ENCODE data around the gene UBAC2. TPM values are rescaled to one million over a fixed set of nuclear protein-coding genes. Genes with fewer than 3 reads are reported as not detected.

The UBAC2 gene
- total and polyA plus RNA-seq, 9 donors = 38.7 to 87.5 (median 48.0) TPM

DNA sequence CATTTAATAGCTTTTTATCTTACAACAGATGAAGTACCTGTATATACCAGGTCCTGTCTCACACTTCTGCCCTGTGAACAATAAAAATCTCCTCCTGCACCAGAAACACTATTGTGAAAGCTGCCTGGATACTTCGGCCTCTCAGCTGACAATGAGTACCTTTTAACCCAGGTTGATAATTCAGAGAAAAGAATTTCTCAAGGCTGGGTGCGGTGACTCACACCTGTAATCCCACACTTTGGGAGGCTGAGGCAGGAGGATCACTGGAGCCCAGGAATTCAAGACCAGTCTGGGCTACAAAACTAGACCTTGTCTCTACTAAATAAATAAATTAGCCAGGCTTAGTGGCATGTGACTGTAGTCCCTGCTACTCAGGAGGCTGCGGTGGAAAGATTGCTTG lies 235.3 kb downstream of the UBAC2 start:
- TF ChIP-seq, protein P1, sequence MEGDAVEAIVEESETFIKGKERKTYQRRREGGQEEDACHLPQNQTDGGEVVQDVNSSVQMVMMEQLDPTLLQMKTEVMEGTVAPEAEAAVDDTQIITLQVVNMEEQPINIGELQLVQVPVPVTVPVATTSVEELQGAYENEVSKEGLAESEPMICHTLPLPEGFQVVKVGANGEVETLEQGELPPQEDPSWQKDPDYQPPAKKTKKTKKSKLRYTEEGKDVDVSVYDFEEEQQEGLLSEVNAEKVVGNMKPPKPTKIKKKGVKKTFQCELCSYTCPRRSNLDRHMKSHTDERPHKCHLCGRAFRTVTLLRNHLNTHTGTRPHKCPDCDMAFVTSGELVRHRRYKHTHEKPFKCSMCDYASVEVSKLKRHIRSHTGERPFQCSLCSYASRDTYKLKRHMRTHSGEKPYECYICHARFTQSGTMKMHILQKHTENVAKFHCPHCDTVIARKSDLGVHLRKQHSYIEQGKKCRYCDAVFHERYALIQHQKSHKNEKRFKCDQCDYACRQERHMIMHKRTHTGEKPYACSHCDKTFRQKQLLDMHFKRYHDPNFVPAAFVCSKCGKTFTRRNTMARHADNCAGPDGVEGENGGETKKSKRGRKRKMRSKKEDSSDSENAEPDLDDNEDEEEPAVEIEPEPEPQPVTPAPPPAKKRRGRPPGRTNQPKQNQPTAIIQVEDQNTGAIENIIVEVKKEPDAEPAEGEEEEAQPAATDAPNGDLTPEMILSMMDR (IDR thresholded peaks at IDR 0.05) = no peak
- TF ChIP-seq EP300 (IDR thresholded peaks at IDR 0.05) = no peak
- 57% methylated on average over 3 of the region's 3 CpGs for WGBS, 3 donors
- no peak for DNase-seq
- no peak overlapping the region for H3K27ac ChIP-seq
- H3K4me3 ChIP-seq = no peak overlapping the region
- H3K9me3 ChIP-seq = no peaks in the 10 kb centered on the region
- H3K4me1 ChIP-seq (ENCODE audit: insufficient read depth) = peaks cover 9% of the 10 kb centered on the region
- H3K36me3 ChIP-seq = no peaks in the 10 kb centered on the region
- no peaks in the 10 kb centered on the region for H3K27me3 ChIP-seq
- intact Hi-C loops (cut with DNase I) = loop anchor here (2.0 to 10.0 kb wide), 5 partner anchors 131 to 261 kb away; partner anchors contain the start of gene GPR183 (in 1 of the 4)

MicroRNAs encoded within 50 kb of the gene (microRNA counts, 767-probe panel; counts per million panel counts)
- 530 counts per million, percentile 78 among the panel's probes with 10 or more counts for microRNA hsa-miR-623

Small RNA genes lying within 50 kb of the gene (microRNA-seq; reads per million reads assigned to microRNA genes)
- gene MIR623 = 0 reads per million in 3 donors

Small RNA genes lying within 50 kb of the gene (small RNA-seq; reads per million reads assigned to genes)
- not detected for gene MIR623
- gene RN7SKP9 = not detected

Other genes with a start within 250 kb of the UBAC2 start
- 10 to 100 TPM; 31.0 to 75.3 (median 45.4) TPM for gene DOCK9, start 222.8 kb upstream of the UBAC2 start, total RNA-seq
- gene DOCK9, start 222.8 kb upstream of the UBAC2 start, polyA plus RNA-seq = 10 to 100 TPM; 37.8 to 71.9 TPM
- under 1 TPM in 1 of 7 donors, not detected in 6; 0.30 TPM for gene GPR18, start 57.5 kb downstream of the UBAC2 start, total RNA-seq
- under 1 TPM in 1 of 2 donors, not detected in 1; 0.73 TPM for gene GPR18, start 57.5 kb downstream of the UBAC2 start, polyA plus RNA-seq
- gene GPR183, start 106.5 kb downstream of the UBAC2 start, total RNA-seq = 10 to 100 TPM in 2 of 7 donors, 1 to 10 TPM in 5; 2.4 to 14.6 (median 5.5) TPM
- gene GPR183, start 106.5 kb downstream of the UBAC2 start, polyA plus RNA-seq = 1 to 10 TPM; 4.7 to 7.6 TPM